Measurements from ENCODE around the gene MYO6. TPM values are rescaled to one million over a fixed set of nuclear protein-coding genes. Genes with fewer than 3 reads are reported as not detected.

Gene MYO6
- polyA plus RNA-seq, 1 donor (not counting 4 experiments of a cell fraction or from before 2014, with no cell fraction given): 24.5 TPM

- dilution Hi-C loops (cut with MboI; ENCODE audit: extremely low pct_ligation_motif_present, low sequenced_read_pairs): no loop called here
Observed at GRCh38 chr6:75745404-75745803, 3.6 kb upstream of the MYO6 start.

GRCh38 chr6:75746221-75746620, 2.8 kb upstream of the MYO6 start:
- Histone ChIP-seq H3K4me3 (ENCODE audit: control insufficient read depth in 2 of 3, extremely low read depth in 1 of 3, insufficient read depth in 2 of 3, low read depth in 1 of 3, low read length in 3 of 3) (no peak overlapping the region), H3K27ac (ENCODE audit: control insufficient read depth, insufficient read depth, low read length) (no peak overlapping the region), H3K9ac (ENCODE audit: control insufficient read depth, extremely low read depth, insufficient read depth, low read length) (no peak overlapping the region), H3K27me3 (ENCODE audit: control insufficient read depth, extremely low read depth, insufficient read depth, low read length) (no peaks in the 10 kb centered on the region), H2AFZ (ENCODE audit: control insufficient read depth, low read length) (no peak overlapping the region), H3K9me3 (ENCODE audit: control insufficient read depth, low read depth, low read length) (no peaks in the 10 kb centered on the region), H3K9me1 (ENCODE audit: control insufficient read depth, extremely low read depth, insufficient read depth, low read length) (no peaks in the 10 kb centered on the region), H3K79me2 (ENCODE audit: control insufficient read depth, insufficient read depth, low read length) (peaks cover 22% of the 10 kb centered on the region), H3K4me2 (ENCODE audit: control insufficient read depth, extremely low read depth, insufficient read depth, low read depth, low read length) (no peak overlapping the region), H4K20me1 (ENCODE audit: control insufficient read depth, extremely low read depth, insufficient read depth, low read length) (no peaks in the 10 kb centered on the region), H3K36me3 (ENCODE audit: control insufficient read depth in 2 of 2, extremely low read depth in 1 of 2, insufficient read depth in 2 of 2, low read length in 2 of 2) (no peaks in the 10 kb centered on the region), H3K4me1 (ENCODE audit: control insufficient read depth, extremely low read depth, insufficient read depth, low read length) (peaks cover 9% of the 10 kb centered on the region)
- DNase-seq (ENCODE audit: low read depth, low spot score) (no peak), FAIRE-seq (no peak)
- TF ChIP-seq EZH2 (IDR thresholded peaks at IDR 0.05; ENCODE audit: low read length) (no peak), CTCF (optimal IDR thresholded peaks at IDR 0.05 in 1 of 3, IDR thresholded peaks at IDR 0.05 in 1 of 3, conservative IDR thresholded peaks at IDR 0.05 in 1 of 3; ENCODE audit: extremely low read depth in 1 of 3, insufficient read depth in 2 of 3, low read length in 3 of 3) (no peak)
- dilution Hi-C loops (cut with MboI; ENCODE audit: extremely low pct_ligation_motif_present, low sequenced_read_pairs): no loop called here

More at GRCh38 chr6:75745404-75745803, 3.6 kb upstream of the MYO6 start:
- Histone ChIP-seq H3K4me2 (ENCODE audit: control insufficient read depth, extremely low read depth, insufficient read depth, low read depth, low read length) (no peak overlapping the region), H3K4me1 (ENCODE audit: control insufficient read depth, extremely low read depth, insufficient read depth, low read length) (peaks cover 7% of the 10 kb centered on the region), H3K27me3 (ENCODE audit: control insufficient read depth, extremely low read depth, insufficient read depth, low read length) (no peaks in the 10 kb centered on the region), H3K79me2 (ENCODE audit: control insufficient read depth, insufficient read depth, low read length) (peaks cover 13% of the 10 kb centered on the region), H3K9ac (ENCODE audit: control insufficient read depth, extremely low read depth, insufficient read depth, low read length) (no peak overlapping the region), H3K4me3 (ENCODE audit: control insufficient read depth in 2 of 3, extremely low read depth in 1 of 3, insufficient read depth in 2 of 3, low read depth in 1 of 3, low read length in 3 of 3) (no peak overlapping the region), H3K36me3 (ENCODE audit: control insufficient read depth in 2 of 2, extremely low read depth in 1 of 2, insufficient read depth in 2 of 2, low read length in 2 of 2) (no peaks in the 10 kb centered on the region), H3K27ac (ENCODE audit: control insufficient read depth, insufficient read depth, low read length) (no peak overlapping the region), H3K9me1 (ENCODE audit: control insufficient read depth, extremely low read depth, insufficient read depth, low read length) (no peaks in the 10 kb centered on the region), H2AFZ (ENCODE audit: control insufficient read depth, low read length) (no peak overlapping the region), H4K20me1 (ENCODE audit: control insufficient read depth, extremely low read depth, insufficient read depth, low read length) (no peaks in the 10 kb centered on the region), H3K9me3 (ENCODE audit: control insufficient read depth, low read depth, low read length) (no peaks in the 10 kb centered on the region)
- DNase-seq (ENCODE audit: low read depth, low spot score) (no peak), FAIRE-seq (no peak)
- TF ChIP-seq EZH2 (IDR thresholded peaks at IDR 0.05; ENCODE audit: low read length): no peak
- TF ChIP-seq CTCF (optimal IDR thresholded peaks at IDR 0.05 in 1 of 3, IDR thresholded peaks at IDR 0.05 in 1 of 3, conservative IDR thresholded peaks at IDR 0.05 in 1 of 3; ENCODE audit: extremely low read depth in 1 of 3, insufficient read depth in 2 of 3, low read length in 3 of 3): no peak
